H1 (cell line): ENCODE measurements around the gene DSCAM. TPM values are rescaled to one million over a fixed set of nuclear protein-coding genes. Genes with fewer than 3 reads are reported as not detected.
"Not testable (repeated sequence)": the region's sequence is repeated elsewhere in the genome, so short reads cannot be mapped to it uniquely, and the experiment has no call there.

Experiments
- CTCF ChIA-PET: fragments of 300-600 bp; sonication (Branson Sonifier 250); formaldehyde crosslinking; loops from one replicate; lab custom pipeline; 2021; ENCODE audit not compliant: partially characterized antibody; lab: Charles Lee
- POLR2A ChIA-PET: fragments of 300-600 bp; sonication (Branson Sonifier 250); formaldehyde crosslinking; loops from one replicate; lab custom pipeline; 2021; ENCODE audit warnings: inconsistent platforms; ENCODE audit not compliant: partially characterized antibody; lab: Charles Lee
- DNase-seq, 2 experiments: peaks; one replicate each; pipeline versions ENCODE4 v3.0.0 to v3.0.0-alpha.2; 2010 to 2022; ENCODE audit warnings: low spot score in 2 of 2, low read depth in 1 of 2, mixed read lengths in 1 of 2
- FAIRE-seq: peaks from 2 replicates; lab custom pipeline; 2011; peaks lifted over from hg19 to GRCh38; lab: Jason Lieb, UNC
- H2AFZ ChIP-seq: 2 replicates; pipeline ENCODE4 v1.8.1; 2012; ENCODE audit warnings: low read length, inconsistent platforms
- H2AK5ac ChIP-seq: 2 replicates; pipeline ENCODE4 v1.6.1; 2013; ENCODE audit warnings: low read depth, low read length
- H2BK120ac ChIP-seq: replicated peaks from 2 replicates; pipeline ENCODE3; 2013; ENCODE audit warnings: low read depth, low read length, inconsistent platforms
- H2BK12ac ChIP-seq: 2 replicates; pipeline ENCODE4 v1.6.1; 2013; ENCODE audit warnings: low read depth, low read length
- H2BK15ac ChIP-seq: 2 replicates; pipeline ENCODE4 v1.6.1; 2013; ENCODE audit warnings: low read length
- H2BK20ac ChIP-seq: 2 replicates; pipeline ENCODE4 v1.6.1; 2013; ENCODE audit warnings: low read length
- H2BK5ac ChIP-seq: 2 replicates; pipeline ENCODE4 v1.6.1; 2013; ENCODE audit warnings: low read depth, low read length
- H3K14ac ChIP-seq: 2 replicates; pipeline ENCODE4 v1.6.1; 2013; ENCODE audit warnings: inconsistent platforms; ENCODE audit not compliant: insufficient read length
- H3K18ac ChIP-seq: 2 replicates; pipeline ENCODE4 v1.6.1; 2013; ENCODE audit warnings: low read length; ENCODE audit errors: extremely low read depth
- H3K23ac ChIP-seq: 2 replicates; pipeline ENCODE4 v1.6.1; 2013; ENCODE audit warnings: inconsistent platforms; ENCODE audit not compliant: insufficient read length
- H3K23me2 ChIP-seq: 2 replicates; pipeline ENCODE4 v1.6.1; 2013; ENCODE audit warnings: low read depth, low read length
- H3K27ac ChIP-seq: 2 replicates; pipeline ENCODE4 v1.6.1; 2011; ENCODE audit warnings: low read depth, low read length, inconsistent platforms
- H3K27me3 ChIP-seq, 4 experiments: replicated peaks in 1 of 4; 1 replicate in 1 of 4; 2 replicates in 3 of 4; pipeline versions ENCODE4 v1.6.1 to v1.8.1; 2011 to 2013; ENCODE audit warnings: low read length in 3 of 4, mild to moderate bottlenecking in 3 of 4, inconsistent platforms in 2 of 4, mixed read lengths in 2 of 4, moderate library complexity in 1 of 4; ENCODE audit not compliant: control insufficient read depth in 3 of 4, insufficient read depth in 3 of 4; ENCODE audit errors: extremely low read depth in 1 of 4
- H3K36me3 ChIP-seq, 4 experiments: 2 replicates each; pipeline versions ENCODE4 v1.6.1 to v1.8.1; 2011 to 2013; ENCODE audit warnings: mild to moderate bottlenecking in 4 of 4, low read length in 3 of 4, moderate library complexity in 2 of 4, control low read depth in 1 of 4, inconsistent platforms in 1 of 4; ENCODE audit not compliant: insufficient read depth in 4 of 4, control insufficient read depth in 2 of 4
- H3K4ac ChIP-seq: replicated peaks from 2 replicates; pipeline ENCODE3; 2013; ENCODE audit warnings: low read length, low read depth, mixed read lengths, inconsistent platforms; ENCODE audit not compliant: insufficient read length
- H3K4me1 ChIP-seq, 4 experiments: replicated peaks in 1 of 4; 1 replicate in 1 of 4; 2 replicates in 3 of 4; pipeline versions ENCODE4 v1.6.1 to v1.8.1; 2011 to 2013; ENCODE audit warnings: low read length in 3 of 4, inconsistent platforms in 2 of 4, mixed read lengths in 1 of 4; ENCODE audit not compliant: insufficient read depth in 4 of 4, control insufficient read depth in 3 of 4
- H3K4me2 ChIP-seq, 2 experiments: 2 replicates each; pipeline versions ENCODE4 v1.6.1 to v1.8.1; 2011 to 2013; ENCODE audit warnings: low read depth in 2 of 2, low read length in 2 of 2, control low read depth in 1 of 2, inconsistent platforms in 1 of 2, mild to moderate bottlenecking in 1 of 2; ENCODE audit not compliant: insufficient read depth in 1 of 2
- H3K4me3 ChIP-seq, 4 experiments: fragments of 200-600, 300-600 bp in 1 of 4; sonication (generic), shearing (Covaris generic), sonication (Bioruptor Twin) in 1 of 4; 2 replicates each; pipeline versions ENCODE4 v1.5.1 to v1.8.1; 2011 to 2016; ENCODE audit warnings: low read length in 4 of 4, low read depth in 3 of 4, control low read depth in 2 of 4, inconsistent platforms in 2 of 4, mild to moderate bottlenecking in 2 of 4, mixed read lengths in 1 of 4, moderate library complexity in 1 of 4; ENCODE audit not compliant: insufficient read depth in 2 of 4; ENCODE audit errors: extremely low read depth in 1 of 4
- H3K56ac ChIP-seq: replicated peaks from 2 replicates; pipeline ENCODE3; 2013; ENCODE audit warnings: low read depth, mild to moderate bottlenecking, mixed read lengths, low read length, inconsistent platforms; ENCODE audit not compliant: insufficient read length
- H3K79me1 ChIP-seq: 2 replicates; pipeline ENCODE4 v1.6.1; 2013; ENCODE audit warnings: low read depth, low read length, control low read depth
- H3K79me2 ChIP-seq, 2 experiments: 2 replicates each; pipeline versions ENCODE4 v1.6.1 to v1.8.1; 2012 to 2013; ENCODE audit warnings: low read length in 2 of 2, mild to moderate bottlenecking in 2 of 2, inconsistent platforms in 1 of 2; ENCODE audit not compliant: insufficient read depth in 2 of 2, control insufficient read depth in 1 of 2
- H3K9ac ChIP-seq, 4 experiments: replicated peaks in 1 of 4; 1 replicate in 1 of 4; 2 replicates in 3 of 4; pipeline versions ENCODE4 v1.6.1 to v1.8.1; 2011 to 2013; ENCODE audit warnings: low read depth in 3 of 4, low read length in 3 of 4, control low read depth in 2 of 4, mild to moderate bottlenecking in 2 of 4, moderate library complexity in 2 of 4, inconsistent platforms in 1 of 4; ENCODE audit errors: extremely low read depth in 1 of 4
- H3K9me3 ChIP-seq, 2 experiments: 2 replicates each; pipeline versions ENCODE4 v1.6.1 to v1.8.1; 2012 to 2013; ENCODE audit warnings: mild to moderate bottlenecking in 2 of 2, moderate library complexity in 2 of 2, control low read depth in 1 of 2, inconsistent platforms in 1 of 2, low read depth in 1 of 2, low read length in 1 of 2, mixed read lengths in 1 of 2; ENCODE audit not compliant: insufficient read depth in 2 of 2
- H4K20me1 ChIP-seq, 2 experiments: replicated peaks in 1 of 2; 2 replicates each; pipeline versions ENCODE3 to v1.8.1; 2011 to 2013; ENCODE audit warnings: inconsistent platforms in 2 of 2, low read length in 2 of 2, mild to moderate bottlenecking in 1 of 2; ENCODE audit not compliant: insufficient read depth in 2 of 2, control insufficient read depth in 1 of 2
- H4K5ac ChIP-seq: 2 replicates; pipeline ENCODE4 v1.6.1; 2013; ENCODE audit warnings: low read length, low read depth, mixed read lengths, inconsistent platforms; ENCODE audit not compliant: insufficient read length
- H4K8ac ChIP-seq: 2 replicates; pipeline ENCODE4 v1.8.0; 2013; ENCODE audit warnings: mild to moderate bottlenecking, moderate library complexity, low read length, inconsistent platforms; ENCODE audit not compliant: insufficient read depth; ENCODE audit errors: extremely low read depth
- H4K91ac ChIP-seq: replicated peaks from 2 replicates; pipeline ENCODE3; 2013; ENCODE audit warnings: low read length, mixed read lengths, inconsistent platforms; ENCODE audit not compliant: insufficient read length
- WGBS, 2 experiments: shearing (Covaris generic) in 1 of 2; methylation state at CpG; one replicate each; pipeline versions ENCODE4 v1.1.6 to v1.1.7; 2013 to 2015; ENCODE audit warnings: low lambda C conversion rate in 2 of 2, mixed read lengths in 2 of 2, inconsistent platforms in 1 of 2, low coverage in 1 of 2, missing lambda C conversion rate in 1 of 2; ENCODE audit not compliant: insufficient replicate concordance in 2 of 2, insufficient coverage in 1 of 2, insufficient read length in 1 of 2; ENCODE audit errors: extremely low coverage in 1 of 2, missing lambda C conversion rate in 1 of 2; 5-methylcytosine and 5-hydroxymethylcytosine counted together
- polyA plus RNA-seq, 7 experiments: library from polyadenylated mRNA; depleted of rRNA in 3 of 7; stranded (reverse) in 5 of 7; unstranded in 2 of 7; fragments of >200 nt in 5 of 7; fragments of 200-250 nt in 2 of 7; gene quantifications; 1 replicate in 5 of 7; 2 replicates in 1 of 7; 4 replicates in 1 of 7; pipeline versions ENCODE4 v1.2.1 to v1.2.3, GENCODE V29; 2011 to 2013; ENCODE audit warnings: missing spikeins in 2 of 7, mixed read lengths in 2 of 7
- total RNA-seq: library from RNA; stranded (reverse); fragmentation: NEBNext Ultra II Directional; extraction: Animal tissue kit (Norgen Biotek cat#: 25700); gene quantifications from 2 replicates; pipeline ENCODE4 v1.2.1, GENCODE V29; 2021

The DSCAM gene
- total and polyA plus RNA-seq, 2 of the 8 experiments (the other 6 are each of a cell fraction or from before 2014, with no cell fraction given) = 0.02 to 0.15 TPM

DNA sequence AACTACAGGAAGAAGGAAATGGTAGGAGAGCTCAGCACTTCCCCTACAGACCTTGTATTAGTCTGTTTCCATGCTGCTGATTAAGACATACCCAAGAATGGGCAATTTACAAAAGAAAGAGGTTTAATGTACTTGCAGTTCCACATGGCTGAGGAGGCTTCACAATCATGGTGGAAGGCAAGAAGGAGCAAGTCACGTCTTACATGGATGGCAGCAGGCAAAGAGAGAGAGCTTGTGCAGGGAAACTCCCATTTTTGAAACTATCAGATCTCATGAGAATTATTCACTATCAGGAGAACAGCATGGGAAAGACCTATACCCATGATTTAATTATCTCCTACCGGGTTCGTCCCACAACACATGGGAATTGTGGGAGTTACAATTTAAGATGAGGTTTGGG lies 48.7 kb upstream of the DSCAM start:
- H4K8ac ChIP-seq, H3K4me3 ChIP-seq, H2AK5ac ChIP-seq, H4K20me1 ChIP-seq, H2BK5ac ChIP-seq, H4K5ac ChIP-seq, H3K27me3 ChIP-seq, H2BK20ac ChIP-seq, H3K79me2 ChIP-seq, H3K56ac ChIP-seq, H3K79me1 ChIP-seq, H4K91ac ChIP-seq, H3K23me2 ChIP-seq, FAIRE-seq, H2BK120ac ChIP-seq, CTCF ChIA-PET, H3K14ac ChIP-seq, POLR2A ChIA-PET, H2BK15ac ChIP-seq, DNase-seq, H3K27ac ChIP-seq, H3K9ac ChIP-seq, H3K36me3 ChIP-seq, H3K18ac ChIP-seq, H2BK12ac ChIP-seq, H3K4me1 ChIP-seq, H3K23ac ChIP-seq, H3K4me2 ChIP-seq, H2AFZ ChIP-seq, H3K4ac ChIP-seq: not testable (repeated sequence)
- WGBS, 2 experiments = 100% methylated on average over 3 of the region's 3 CpGs; no CpG with 5 or more reads in 1 of the 2 experiments
- peaks cover 13 to 22% of the 10 kb centered on the region in 2 experiments; a peak in 3 of 4 replicates for H3K9me3 ChIP-seq
